ENCODE results near the gene BLTP2.

DNA sequence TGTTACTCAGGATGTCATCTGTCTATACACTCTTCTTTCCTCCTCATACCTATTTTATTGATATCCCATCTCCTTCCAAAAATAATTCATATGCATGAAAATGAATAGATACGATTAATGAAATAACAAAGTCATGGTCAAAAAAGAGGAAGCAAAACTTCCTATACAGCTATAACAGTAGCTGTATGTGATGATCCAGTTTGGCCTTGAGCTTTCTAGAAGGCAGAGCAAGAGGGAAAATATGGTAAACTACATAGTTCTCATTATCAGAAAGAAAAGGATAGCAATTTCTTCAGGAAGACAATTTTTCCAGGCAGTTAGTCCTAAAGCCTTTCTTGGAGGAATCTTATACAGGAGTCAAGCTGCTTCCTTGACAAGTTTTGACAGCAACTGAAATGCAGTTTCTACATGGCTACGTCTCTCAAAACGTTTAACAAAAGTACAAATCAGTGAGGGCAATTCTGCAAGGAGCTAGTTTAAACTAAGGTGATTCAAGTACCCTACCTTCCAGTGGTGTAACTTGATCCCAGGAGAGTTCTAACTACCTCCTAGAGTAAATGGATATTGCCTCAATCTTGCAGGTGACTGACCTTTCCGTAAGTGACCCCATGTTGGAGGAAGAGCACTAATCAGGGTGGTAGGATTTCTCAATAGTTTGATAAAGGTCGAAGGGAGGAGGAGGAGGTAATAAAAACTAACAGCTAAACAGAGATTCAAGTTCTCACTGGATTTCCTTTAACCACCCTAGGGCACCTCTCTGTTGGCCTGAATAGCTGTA, 47.2 kb downstream of the BLTP2 start:
- TF ChIP-seq POLR2A (IDR thresholded peaks at IDR 0.05; ENCODE audit: low read depth, low read length), result no peak
- no peak for TF ChIP-seq TAF1 (IDR thresholded peaks at IDR 0.05; ENCODE audit: borderline replicate concordance, low read depth, low read length)
- no peak for TF ChIP-seq POLR2AphosphoS5 (IDR thresholded peaks at IDR 0.05; ENCODE audit: low read depth, low read length)

All from GM12892 (cell line).